Measurements from ENCODE around the gene EPHB2.

The EPHB2 gene

DNA sequence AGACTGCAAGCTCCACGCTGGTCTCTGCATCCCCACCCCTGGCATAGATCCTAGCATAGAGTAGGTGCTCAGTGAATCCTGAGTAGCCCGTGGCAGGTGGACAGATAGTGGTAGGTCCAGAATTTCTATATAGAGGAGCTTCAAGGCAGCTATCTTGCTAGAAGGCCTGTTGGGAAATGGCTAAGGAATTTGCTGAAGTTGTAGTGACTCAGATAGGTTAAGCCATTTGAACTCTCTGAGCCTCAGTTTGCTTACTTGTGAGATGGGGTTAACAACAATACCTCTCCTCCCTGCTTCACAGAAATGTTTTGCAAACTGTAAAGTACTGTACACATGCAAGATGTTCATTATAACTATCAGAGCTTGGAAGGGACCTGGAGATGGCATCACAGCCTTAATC, 23.4 kb upstream of the EPHB2 start:
- H3K36me3 Mint-ChIP-seq (ENCODE audit: low read depth): no peaks in the 10 kb centered on the region
- H3K27me3 Mint-ChIP-seq (ENCODE audit: low read depth, poor library complexity): peaks cover 15% of the 10 kb centered on the region
- no peak overlapping the region for H3K27ac Mint-ChIP-seq
- no peaks in the 10 kb centered on the region for H3K9me3 Mint-ChIP-seq
- no peak overlapping the region for H3K4me3 Mint-ChIP-seq
- DNase-seq: no peak
- peaks cover 56% of the 10 kb centered on the region for H3K4me1 Mint-ChIP-seq
- TF ChIP-seq, protein P1, sequence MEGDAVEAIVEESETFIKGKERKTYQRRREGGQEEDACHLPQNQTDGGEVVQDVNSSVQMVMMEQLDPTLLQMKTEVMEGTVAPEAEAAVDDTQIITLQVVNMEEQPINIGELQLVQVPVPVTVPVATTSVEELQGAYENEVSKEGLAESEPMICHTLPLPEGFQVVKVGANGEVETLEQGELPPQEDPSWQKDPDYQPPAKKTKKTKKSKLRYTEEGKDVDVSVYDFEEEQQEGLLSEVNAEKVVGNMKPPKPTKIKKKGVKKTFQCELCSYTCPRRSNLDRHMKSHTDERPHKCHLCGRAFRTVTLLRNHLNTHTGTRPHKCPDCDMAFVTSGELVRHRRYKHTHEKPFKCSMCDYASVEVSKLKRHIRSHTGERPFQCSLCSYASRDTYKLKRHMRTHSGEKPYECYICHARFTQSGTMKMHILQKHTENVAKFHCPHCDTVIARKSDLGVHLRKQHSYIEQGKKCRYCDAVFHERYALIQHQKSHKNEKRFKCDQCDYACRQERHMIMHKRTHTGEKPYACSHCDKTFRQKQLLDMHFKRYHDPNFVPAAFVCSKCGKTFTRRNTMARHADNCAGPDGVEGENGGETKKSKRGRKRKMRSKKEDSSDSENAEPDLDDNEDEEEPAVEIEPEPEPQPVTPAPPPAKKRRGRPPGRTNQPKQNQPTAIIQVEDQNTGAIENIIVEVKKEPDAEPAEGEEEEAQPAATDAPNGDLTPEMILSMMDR (IDR thresholded peaks at IDR 0.05): no peak

DNA sequence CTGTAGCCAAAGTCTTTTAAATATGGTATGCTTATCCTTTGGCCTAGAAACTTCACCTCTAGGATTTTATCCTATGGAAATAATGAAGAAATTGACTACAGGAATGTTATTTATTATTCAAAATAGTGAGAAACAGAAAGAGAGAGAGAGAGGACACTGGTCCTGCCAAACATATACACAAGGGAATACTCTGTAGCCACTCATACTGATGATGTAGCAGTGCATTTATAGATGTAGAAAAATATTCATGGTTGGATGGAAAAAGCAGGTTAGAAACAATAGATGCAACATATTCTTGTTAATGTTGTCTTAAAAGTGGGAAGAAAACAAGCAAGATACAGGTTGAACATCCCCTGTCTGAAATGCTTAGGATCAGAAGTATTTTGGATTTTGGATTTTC, 22.2 kb upstream of the EPHB2 start:
- TF ChIP-seq, protein P1 (IDR thresholded peaks at IDR 0.05): no peak
- H3K9me3 Mint-ChIP-seq: no peaks in the 10 kb centered on the region
- H3K4me1 Mint-ChIP-seq: peaks cover 56% of the 10 kb centered on the region
- peaks cover 21% of the 10 kb centered on the region for H3K27me3 Mint-ChIP-seq (ENCODE audit: low read depth, poor library complexity)
- no peak overlapping the region for H3K4me3 Mint-ChIP-seq
- H3K27ac Mint-ChIP-seq: no peak overlapping the region
- no peaks in the 10 kb centered on the region for H3K36me3 Mint-ChIP-seq (ENCODE audit: low read depth)
- DNase-seq: no peak

DNA sequence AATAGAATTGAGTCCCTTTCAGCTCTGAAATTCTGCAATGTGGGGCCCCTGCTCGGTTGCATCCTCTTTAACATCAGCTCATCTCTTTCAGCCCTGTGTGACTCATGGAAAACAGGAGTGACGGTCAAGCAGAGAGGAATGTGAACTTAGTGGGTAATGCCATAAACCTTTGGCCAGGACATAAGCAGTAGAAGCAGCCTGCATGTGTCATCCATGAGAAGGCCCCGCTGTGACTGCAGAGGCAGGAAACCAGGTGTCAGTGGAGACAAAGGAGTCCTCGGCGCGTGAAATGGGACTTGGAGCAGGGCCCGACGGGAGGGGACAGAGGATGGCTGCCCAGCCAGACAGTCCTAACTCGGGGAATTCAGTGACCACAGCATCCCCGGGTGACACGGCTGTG, 21.1 kb upstream of the EPHB2 start:
- no peaks in the 10 kb centered on the region for H3K36me3 Mint-ChIP-seq (ENCODE audit: low read depth)
- TF ChIP-seq, protein P1 (IDR thresholded peaks at IDR 0.05): no peak
- H3K4me3 Mint-ChIP-seq: peak overlapping the region; percentile 35
- DNase-seq: no peak
- peaks cover 45% of the 10 kb centered on the region for H3K4me1 Mint-ChIP-seq
- H3K9me3 Mint-ChIP-seq: no peaks in the 10 kb centered on the region
- peaks cover 15% of the 10 kb centered on the region for H3K27me3 Mint-ChIP-seq (ENCODE audit: low read depth, poor library complexity)
- H3K27ac Mint-ChIP-seq: peak overlapping the region; percentile 57

- Mint-ChIP-seq H3K4me1 (peaks cover 29% of the 10 kb centered on the region), H3K27ac (no peak overlapping the region), H3K27me3 (ENCODE audit: low read depth, poor library complexity) (peaks cover 11% of the 10 kb centered on the region), H3K9me3 (no peaks in the 10 kb centered on the region), H3K36me3 (ENCODE audit: low read depth) (no peaks in the 10 kb centered on the region), H3K4me3 (no peak overlapping the region)
- TF ChIP-seq, protein P1 (IDR thresholded peaks at IDR 0.05): no peak
- no peak for DNase-seq
Observed at GRCh38 chr1:22691031-22691753, 19.4 kb upstream of the EPHB2 start.

DNA sequence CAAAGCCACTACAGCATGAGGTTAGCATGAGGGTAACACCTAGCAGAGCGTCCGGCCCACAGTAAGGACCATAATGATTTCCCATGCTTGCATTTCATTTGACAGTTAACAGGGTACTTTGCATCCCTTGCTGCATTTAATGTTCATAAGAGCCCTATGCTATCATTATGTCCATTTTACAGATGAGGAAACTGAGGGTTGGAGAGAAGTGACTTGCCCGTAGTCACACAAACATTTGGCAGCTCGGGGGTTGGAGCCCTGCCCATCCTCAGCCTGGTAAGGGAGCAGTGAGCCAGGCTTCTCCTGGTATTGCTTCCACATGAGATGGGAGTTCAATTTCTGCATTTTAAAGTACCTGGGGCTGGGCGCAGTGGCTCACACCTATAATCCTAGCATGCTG, 16.5 kb upstream of the EPHB2 start:
- Mint-ChIP-seq H3K27me3 (ENCODE audit: low read depth, poor library complexity) (peaks cover 9% of the 10 kb centered on the region), H3K4me3 (no peak overlapping the region), H3K27ac (no peak overlapping the region), H3K4me1 (peaks cover 7% of the 10 kb centered on the region), H3K36me3 (ENCODE audit: low read depth) (no peaks in the 10 kb centered on the region), H3K9me3 (no peaks in the 10 kb centered on the region)
- TF ChIP-seq, protein P1 (IDR thresholded peaks at IDR 0.05): no peak
- DNase-seq: no peak

- H3K27ac Mint-ChIP-seq: no peak overlapping the region
- peaks cover 15% of the 10 kb centered on the region for H3K27me3 Mint-ChIP-seq (ENCODE audit: low read depth, poor library complexity)
- no peak overlapping the region for H3K4me3 Mint-ChIP-seq
- H3K9me3 Mint-ChIP-seq: no peaks in the 10 kb centered on the region
- H3K36me3 Mint-ChIP-seq (ENCODE audit: low read depth): no peaks in the 10 kb centered on the region
- no peak for DNase-seq
- H3K4me1 Mint-ChIP-seq: no peaks in the 10 kb centered on the region
- TF ChIP-seq, protein P1 (IDR thresholded peaks at IDR 0.05): no peak
Observed at GRCh38 chr1:22696610-22697009, 14.0 kb upstream of the EPHB2 start.

Data from nephron progenitor cell (in vitro differentiated cells).